K562 (cell line): ENCODE data around the gene PACRG. TPM values are rescaled to one million over a fixed set of nuclear protein-coding genes. Genes with fewer than 3 reads are reported as not detected.

ENCODE experiments used
- ATAC-seq: fragments of 200-7000 bp; cut with Tn5 transposase; 3 replicates; pipeline ENCODE4 v1.9.1; 2020; ENCODE audit warnings: moderate library complexity
- BruUV-seq: library from RNA; stranded (reverse); fragments of 400-500 nt; replicated peaks from 2 replicates; lab custom pipeline; 2021; lab: Mats Ljungman, UMichigan
- CTCF ChIA-PET: fragments of 300-600 bp; formaldehyde crosslinking; extraction: SDS; loops from one replicate; lab custom pipeline; 2021; ENCODE audit warnings: low intra/inter-chr PET ratio; lab: Yijun Ruan, JAX
- POLR2A ChIA-PET: fragments of 300-600, 350-650 bp; sonication (Branson Sonifier 250); formaldehyde crosslinking; extraction: SDS; loops from one replicate; lab custom pipeline; 2021; ENCODE audit warnings: antibody characterized with exemption, inconsistent platforms; lab: Yijun Ruan, JAX
- DNase-seq, 4 experiments: peaks; one replicate each; pipeline versions ENCODE4 v3.0.0 to v3.0.0-alpha.2; 2011 to 2018; ENCODE audit warnings: low spot score in 3 of 4, mixed read lengths in 3 of 4; ENCODE audit errors: extremely low read depth in 1 of 4
- FAIRE-seq: peaks from 2 replicates; lab custom pipeline; 2011; peaks lifted over from hg19 to GRCh38; lab: Jason Lieb, UNC
- H2AFZ ChIP-seq: 2 replicates; pipeline ENCODE4 v1.6.0; 2011; ENCODE audit warnings: low read depth, low read length, control low read depth, inconsistent platforms
- H3K27ac ChIP-seq: fragments of 200-600 bp; 3 replicates; pipeline ENCODE4 v1.8.0; 2011; ENCODE audit warnings: low read depth, mild to moderate bottlenecking, control low read depth, inconsistent platforms, low read length, moderate library complexity, mixed read lengths; ENCODE audit errors: extremely low read depth
- H3K27me3 ChIP-seq, 2 experiments: fragments of 300-600 bp in 1 of 2; 2 replicates in 1 of 2; 3 replicates in 1 of 2; pipeline versions ENCODE4 v1.6.0 to v1.8.0; 2011; ENCODE audit warnings: inconsistent platforms in 2 of 2, low read length in 2 of 2, mild to moderate bottlenecking in 1 of 2, mixed read lengths in 1 of 2, moderate library complexity in 1 of 2; ENCODE audit not compliant: control insufficient read depth in 2 of 2, insufficient read depth in 2 of 2
- H3K36me3 ChIP-seq: fragments of 300-600 bp; 3 replicates; pipeline ENCODE4 v1.8.0; 2011; ENCODE audit warnings: mild to moderate bottlenecking, low read length, inconsistent platforms; ENCODE audit not compliant: control insufficient read depth, insufficient read depth
- H3K4me1 ChIP-seq, 2 experiments: fragments of 200-600 bp in 1 of 2; replicated peaks in 1 of 2; 2 replicates in 1 of 2; 3 replicates in 1 of 2; pipeline versions ENCODE4 v1.5.1 to v1.8.0; 2011; ENCODE audit warnings: inconsistent platforms in 2 of 2, low read length in 2 of 2, mild to moderate bottlenecking in 1 of 2, mixed read lengths in 1 of 2, moderate library complexity in 1 of 2; ENCODE audit not compliant: control insufficient read depth in 2 of 2, insufficient read depth in 2 of 2
- H3K4me2 ChIP-seq: 2 replicates; pipeline ENCODE4 v1.6.1; 2011; ENCODE audit warnings: low read length, control low read depth, inconsistent platforms, mixed read lengths; ENCODE audit not compliant: insufficient read depth
- H3K4me3 ChIP-seq: fragments of 200-600 bp; sonication (generic), shearing (Covaris generic); 2 replicates; pipeline ENCODE4 v1.5.1; 2016; ENCODE audit warnings: control low read depth, inconsistent platforms
- H3K79me2 ChIP-seq: fragments of 200-600 bp; 3 replicates; pipeline ENCODE4 v1.8.0; 2011; ENCODE audit warnings: low read length, inconsistent platforms; ENCODE audit not compliant: control insufficient read depth, insufficient read depth
- H3K9ac ChIP-seq, 2 experiments: 2 replicates each; pipeline versions ENCODE4 v1.6.0 to v1.6.1; 2011; ENCODE audit warnings: low read depth in 2 of 2, low read length in 2 of 2, control low read depth in 1 of 2, inconsistent platforms in 1 of 2, mild to moderate bottlenecking in 1 of 2, mixed read lengths in 1 of 2; ENCODE audit not compliant: insufficient read depth in 1 of 2
- H3K9me1 ChIP-seq: one replicate; pipeline ENCODE4 v1.6.0; 2011; ENCODE audit warnings: inconsistent platforms, mild to moderate bottlenecking, low read length, moderate library complexity; ENCODE audit not compliant: control insufficient read depth, insufficient read depth
- H3K9me3 ChIP-seq: replicated peaks from 2 replicates; pipeline ENCODE4 v1.5.1; 2011; ENCODE audit warnings: low read depth, low read length, inconsistent platforms; ENCODE audit not compliant: control insufficient read depth, insufficient read depth
- H4K20me1 ChIP-seq: replicated peaks from 2 replicates; pipeline ENCODE4 v1.6.1; 2011; ENCODE audit warnings: low read length, inconsistent platforms, mixed read lengths; ENCODE audit not compliant: control insufficient read depth, insufficient read depth
- CTBP1 ChIP-seq: fragments of 450-650 bp; IDR thresholded peaks from 2 replicates; pipeline ENCODE4 v1.6.1; 2016; ENCODE audit warnings: borderline replicate concordance
- HIVEP1 ChIP-seq: fragments of 250-450 bp; sonication (Bioruptor Pico); IDR thresholded peaks from 2 replicates; pipeline ENCODE4 v1.4.0; 2020; ENCODE audit warnings: mild to moderate bottlenecking
- MCM2 ChIP-seq: fragments of 450-650 bp; IDR thresholded peaks from 2 replicates; pipeline ENCODE4 v1.6.1; 2017; ENCODE audit warnings: low read depth, mild to moderate bottlenecking
- MYBL2 ChIP-seq, 2 experiments: fragments of 450-650 bp in 1 of 2; sonication (generic) in 1 of 2; formaldehyde crosslinking in 1 of 2; IDR thresholded peaks; 2 replicates each; pipeline versions ENCODE4 v1.6.1 to v1.8.1; 2017 to 2022; ENCODE audit warnings: borderline replicate concordance in 1 of 2, inconsistent platforms in 1 of 2, low read depth in 1 of 2, mild to moderate bottlenecking in 1 of 2, missing genetic modification reagents in 1 of 2, moderate library complexity in 1 of 2
- NFIC ChIP-seq: fragments of 450-650 bp; IDR thresholded peaks from 2 replicates; pipeline ENCODE4 v1.6.1; 2017; ENCODE audit warnings: mild to moderate bottlenecking, inconsistent platforms
- POLR2A ChIP-seq: fragments of 450-650 bp; conservative IDR thresholded peaks from 2 replicates; pipeline ENCODE4 v1.6.1; 2016
- POLR3G ChIP-seq: IDR thresholded peaks from 2 replicates; pipeline ENCODE4 v1.6.1; 2011; ENCODE audit not compliant: insufficient read length, insufficient replicate concordance; ENCODE audit errors: extremely low read depth
- SIRT6 ChIP-seq: IDR thresholded peaks from one replicate; pipeline ENCODE4 v1.6.1; 2012; ENCODE audit warnings: low read depth, mild to moderate bottlenecking, control low read depth, inconsistent platforms, low read length, moderate library complexity
- XRCC5 ChIP-seq: fragments of 200-400 bp; formaldehyde crosslinking; IDR thresholded peaks from 2 replicates; pipeline ENCODE4 v1.6.1; 2017; ENCODE audit warnings: low read depth, mild to moderate bottlenecking, low read length
- ZNF282 ChIP-seq: sonication (generic); formaldehyde crosslinking; IDR thresholded peaks from 2 replicates; pipeline ENCODE4 v1.8.1; 2023; ENCODE audit warnings: missing genetic modification reagents
- ZNF668 ChIP-seq: fragments of 250-450 bp; sonication (Bioruptor Pico); IDR thresholded peaks from 2 replicates; pipeline ENCODE4 v1.8.0; 2022; ENCODE audit warnings: mild to moderate bottlenecking, inconsistent platforms
- WGBS: fragments of 100-300 bp; shearing (Covaris generic); methylation state at CpG from one replicate; pipeline ENCODE4 v1.1.6; 2016; ENCODE audit warnings: low coverage, mixed read lengths; ENCODE audit not compliant: insufficient coverage; ENCODE audit errors: missing lambda C conversion rate; 5-methylcytosine and 5-hydroxymethylcytosine counted together
- in situ Hi-C: fragments of 300-500 bp; cut with MboI; formaldehyde crosslinking; loops from 4 replicates; pipeline ENCODE4 v1.15.0; 2018; ENCODE audit warnings: inconsistent platforms, mixed read lengths
- intact Hi-C: fragments of 100-400 bp; cut with micrococcal nuclease; formaldehyde crosslinking; loops from 2 replicates; pipeline ENCODE4 v1.14.2; 2022
- polyA plus RNA-seq, 8 experiments: library from polyadenylated mRNA; depleted of rRNA in 4 of 8; stranded (reverse) in 5 of 8; unstranded in 3 of 8; fragments of >200 nt; fragmentation: Nextera tagmentation in 2 of 8; fragmentation: Illumina TruSeq in 1 of 8; extraction: Ambion mirVana in 2 of 8; extraction: Trizol in 1 of 8; gene quantifications; 2 replicates each; pipeline versions ENCODE4 v1.2.1 to v1.2.3, GENCODE V29; 2011 to 2014; ENCODE audit warnings: inconsistent platforms in 1 of 8, missing spikeins in 1 of 8
- total RNA-seq, 7 experiments: library from RNA; depleted of rRNA in 6 of 7; stranded (reverse); fragments of >200 nt in 6 of 7; fragmentation: Illumina TruSeq in 2 of 7; extraction: Trizol in 2 of 7; gene quantifications; 2 replicates each; pipeline versions ENCODE4 v1.2.1 to v1.2.3, GENCODE V29; 2011 to 2021; ENCODE audit warnings: low replicate concordance in 1 of 7
- TF ChIP-seq, protein P1 (sequence below): fragments of 250-450 bp; sonication (Bioruptor Pico); IDR thresholded peaks from 2 replicates; pipeline ENCODE4 v1.9.0; 2021; ENCODE audit warnings: mild to moderate bottlenecking
- TF ChIP-seq, protein P2 (sequence below): fragments of 450-650 bp; formaldehyde crosslinking; IDR thresholded peaks from 2 replicates; pipeline ENCODE4 v1.4.0; 2020; ENCODE audit warnings: mild to moderate bottlenecking

The PACRG gene
- total and polyA plus RNA-seq, 9 of the 15 experiments (the other 6 are each of a cell fraction or from before 2014, with no cell fraction given) = 0.04 TPM; not detected in 8

DNA sequence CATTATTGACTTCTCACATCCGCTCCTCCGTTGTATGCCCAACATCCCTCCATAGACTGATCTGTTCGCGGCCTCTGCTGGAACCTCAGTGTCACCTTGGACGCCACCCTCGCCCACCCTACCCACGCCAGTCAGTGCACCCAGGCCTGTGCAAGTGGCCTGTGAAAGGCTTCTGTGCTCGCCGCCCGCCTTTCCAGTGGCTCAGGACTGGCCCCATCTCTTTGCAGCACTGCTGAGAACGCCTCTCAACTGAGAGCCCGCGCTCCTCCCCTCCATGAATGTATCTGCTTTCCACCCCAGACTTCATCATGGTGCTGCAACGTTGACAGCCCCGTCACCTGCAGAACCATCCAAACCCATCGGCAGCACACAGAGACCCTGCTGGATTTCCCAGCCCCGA is 459.4 kb downstream of the PACRG start:
- no peaks in the 10 kb centered on the region for H3K79me2 ChIP-seq
- no peak overlapping the region for H3K9ac ChIP-seq
- BruUV-seq = no TSS peak
- FAIRE-seq (no peak), ATAC-seq (no peak), DNase-seq (no peak)
- H3K36me3 ChIP-seq = no peaks in the 10 kb centered on the region
- 2% methylated on average over 17 of the region's 17 CpGs for WGBS
- peaks cover 53% of the 10 kb centered on the region in 2 experiments for H3K27me3 ChIP-seq
- no peaks in the 10 kb centered on the region for H3K9me1 ChIP-seq
- no peaks in the 10 kb centered on the region for H3K4me1 ChIP-seq
- no peak overlapping the region for H3K4me3 ChIP-seq
- H3K27ac ChIP-seq = no peak overlapping the region
- intact Hi-C loops (loop anchor here (10.0 kb wide), 1 partner anchor 428 kb away; no protein-coding TSS in a partner anchor), in situ Hi-C loops (loop anchor here (10.0 kb wide), 1 partner anchor 768 kb away; no protein-coding TSS in a partner anchor)
- TF ChIP-seq POLR2A = no peak
- TF ChIP-seq CTBP1 = no peak
- TF ChIP-seq SIRT6 = no peak
- TF ChIP-seq NFIC = no peak
- TF ChIP-seq POLR3G = no peak
- TF ChIP-seq, protein P1, sequence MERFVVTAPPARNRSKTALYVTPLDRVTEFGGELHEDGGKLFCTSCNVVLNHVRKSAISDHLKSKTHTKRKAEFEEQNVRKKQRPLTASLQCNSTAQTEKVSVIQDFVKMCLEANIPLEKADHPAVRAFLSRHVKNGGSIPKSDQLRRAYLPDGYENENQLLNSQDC (CRISPR knock-in tag) = no peak
- TF ChIP-seq, protein P2, sequence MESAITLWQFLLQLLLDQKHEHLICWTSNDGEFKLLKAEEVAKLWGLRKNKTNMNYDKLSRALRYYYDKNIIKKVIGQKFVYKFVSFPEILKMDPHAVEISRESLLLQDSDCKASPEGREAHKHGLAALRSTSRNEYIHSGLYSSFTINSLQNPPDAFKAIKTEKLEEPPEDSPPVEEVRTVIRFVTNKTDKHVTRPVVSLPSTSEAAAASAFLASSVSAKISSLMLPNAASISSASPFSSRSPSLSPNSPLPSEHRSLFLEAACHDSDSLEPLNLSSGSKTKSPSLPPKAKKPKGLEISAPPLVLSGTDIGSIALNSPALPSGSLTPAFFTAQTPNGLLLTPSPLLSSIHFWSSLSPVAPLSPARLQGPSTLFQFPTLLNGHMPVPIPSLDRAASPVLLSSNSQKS (CRISPR knock-in tag) = no peak
- no peak for TF ChIP-seq XRCC5
- no peak for TF ChIP-seq MCM2
- TF ChIP-seq ZNF668 (CRISPR knock-in tag) = no peak
- no peak for TF ChIP-seq ZNF282 (CRISPR knock-in tag)
- TF ChIP-seq MYBL2 (IDR thresholded peaks at IDR 0.05; ENCODE audit: low read depth) = no peak
- TF ChIP-seq MYBL2 (CRISPR knock-in tag; IDR thresholded peaks at IDR 0.05; ENCODE audit: borderline replicate concordance) = no peak
- no peak for TF ChIP-seq HIVEP1 (CRISPR knock-in tag)
- ChIA-PET CTCF (no interaction called here), POLR2A (interaction anchor here (1.0 kb wide), 1 partner anchor 9 kb away, joined by 5 read pairs; no protein-coding TSS in a partner anchor)
- H3K4me2 ChIP-seq = no peak overlapping the region
- no peaks in the 10 kb centered on the region for H3K9me3 ChIP-seq
- no peaks in the 10 kb centered on the region for H4K20me1 ChIP-seq
- H2AFZ ChIP-seq = no peak overlapping the region
